ENCODE measurements around the gene ASTL. TPM values are rescaled to one million over a fixed set of nuclear protein-coding genes. Genes with fewer than 3 reads are reported as not detected.
A peak's percentile ranks its signal among the peaks of the same experiment; 100 is the strongest.

Gene ASTL
- total and polyA plus RNA-seq, 4 donors = not detected

DNA sequence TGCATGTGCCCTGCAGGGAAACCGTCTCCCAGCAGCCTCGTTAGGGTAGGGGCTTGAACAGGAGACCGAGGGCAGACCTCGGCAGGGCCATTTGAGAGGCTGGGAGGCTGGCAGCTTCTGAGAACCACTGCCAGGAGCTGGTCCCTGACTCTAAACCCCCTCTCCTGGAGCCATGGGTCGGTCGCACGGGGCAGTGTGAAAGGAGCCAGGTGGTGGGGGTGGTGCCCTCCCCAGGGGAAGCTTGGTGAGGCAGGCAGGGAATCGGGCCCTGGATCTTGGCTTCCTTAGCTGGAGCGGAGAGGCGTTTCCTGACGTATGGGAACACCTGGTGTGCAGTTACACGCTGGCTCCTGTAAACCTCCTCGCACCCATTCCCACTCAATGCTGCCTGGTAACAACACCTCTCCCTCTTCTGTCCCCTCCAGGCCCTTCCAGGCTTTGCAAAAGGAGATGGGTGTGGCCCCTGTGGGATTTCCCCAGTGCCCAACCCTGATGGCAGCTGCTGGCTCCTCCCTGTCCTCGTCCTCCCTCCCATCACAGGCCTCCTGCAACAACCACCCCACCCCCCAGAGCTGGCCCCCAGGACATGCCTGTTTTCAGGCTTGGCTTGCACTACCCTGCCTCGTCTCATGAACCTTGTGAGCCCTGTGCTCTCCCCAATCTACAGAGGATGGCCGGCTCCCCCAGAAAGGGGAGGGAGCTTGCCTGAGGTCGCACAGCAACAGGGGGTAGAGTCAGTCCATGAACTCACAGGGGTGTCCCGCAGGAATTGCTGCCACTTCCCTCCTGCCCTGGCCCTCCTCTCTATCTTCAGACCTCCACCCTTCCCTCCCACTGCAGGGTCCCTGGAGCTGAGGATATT, 46.4 kb downstream of the ASTL start:
- no peak overlapping the region for H3K9ac ChIP-seq (ENCODE audit: low read depth in 1 of 2, low read length in 2 of 2)

More for the DNA sequence above, 46.4 kb downstream of the ASTL start:
- Histone ChIP-seq H3K4me3 (ENCODE audit: low read depth in 1 of 3, low read length in 3 of 3) (no peak overlapping the region), H3K9me3 (ENCODE audit: control insufficient read depth in 4 of 4, low read length in 3 of 4) (no peaks in the 10 kb centered on the region), H3K4me1 (ENCODE audit: control insufficient read depth in 4 of 4, insufficient read depth in 4 of 4, low read length in 3 of 4) (no peaks in the 10 kb centered on the region), H3K27ac (ENCODE audit: low read depth in 1 of 2, low read length in 2 of 2) (no peak overlapping the region), H3K27me3 (ENCODE audit: control insufficient read depth in 4 of 4, insufficient read depth in 4 of 4, low read length in 3 of 4) (no peaks in the 10 kb centered on the region), H3K36me3 (ENCODE audit: control insufficient read depth in 4 of 4, insufficient read depth in 3 of 4, low read depth in 1 of 4, low read length in 3 of 4) (no peaks in the 10 kb centered on the region)
- peak; percentile 32 for DNase-seq (ENCODE audit: low spot score)
- WGBS = 83% methylated on average over 18 of the region's 18 CpGs
- TF ChIP-seq, protein P1, sequence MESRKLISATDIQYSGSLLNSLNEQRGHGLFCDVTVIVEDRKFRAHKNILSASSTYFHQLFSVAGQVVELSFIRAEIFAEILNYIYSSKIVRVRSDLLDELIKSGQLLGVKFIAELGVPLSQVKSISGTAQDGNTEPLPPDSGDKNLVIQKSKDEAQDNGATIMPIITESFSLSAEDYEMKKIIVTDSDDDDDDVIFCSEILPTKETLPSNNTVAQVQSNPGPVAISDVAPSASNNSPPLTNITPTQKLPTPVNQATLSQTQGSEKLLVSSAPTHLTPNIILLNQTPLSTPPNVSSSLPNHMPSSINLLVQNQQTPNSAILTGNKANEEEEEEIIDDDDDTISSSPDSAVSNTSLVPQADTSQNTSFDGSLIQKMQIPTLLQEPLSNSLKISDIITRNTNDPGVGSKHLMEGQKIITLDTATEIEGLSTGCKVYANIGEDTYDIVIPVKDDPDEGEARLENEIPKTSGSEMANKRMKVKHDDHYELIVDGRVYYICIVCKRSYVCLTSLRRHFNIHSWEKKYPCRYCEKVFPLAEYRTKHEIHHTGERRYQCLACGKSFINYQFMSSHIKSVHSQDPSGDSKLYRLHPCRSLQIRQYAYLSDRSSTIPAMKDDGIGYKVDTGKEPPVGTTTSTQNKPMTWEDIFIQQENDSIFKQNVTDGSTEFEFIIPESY (IDR thresholded peaks at IDR 0.05) = no peak
- no peak for TF ChIP-seq SP1 (IDR thresholded peaks at IDR 0.05)
- no peak for TF ChIP-seq GABPA (IDR thresholded peaks at IDR 0.05 in 1 of 2, conservative IDR thresholded peaks at IDR 0.05 in 1 of 2)
- TF ChIP-seq EGR1 (IDR thresholded peaks at IDR 0.05; ENCODE audit: low read depth in 2 of 2) = no peak
- TF ChIP-seq FOXA2 (IDR thresholded peaks at IDR 0.05) = no peak
- TF ChIP-seq, protein P2, sequence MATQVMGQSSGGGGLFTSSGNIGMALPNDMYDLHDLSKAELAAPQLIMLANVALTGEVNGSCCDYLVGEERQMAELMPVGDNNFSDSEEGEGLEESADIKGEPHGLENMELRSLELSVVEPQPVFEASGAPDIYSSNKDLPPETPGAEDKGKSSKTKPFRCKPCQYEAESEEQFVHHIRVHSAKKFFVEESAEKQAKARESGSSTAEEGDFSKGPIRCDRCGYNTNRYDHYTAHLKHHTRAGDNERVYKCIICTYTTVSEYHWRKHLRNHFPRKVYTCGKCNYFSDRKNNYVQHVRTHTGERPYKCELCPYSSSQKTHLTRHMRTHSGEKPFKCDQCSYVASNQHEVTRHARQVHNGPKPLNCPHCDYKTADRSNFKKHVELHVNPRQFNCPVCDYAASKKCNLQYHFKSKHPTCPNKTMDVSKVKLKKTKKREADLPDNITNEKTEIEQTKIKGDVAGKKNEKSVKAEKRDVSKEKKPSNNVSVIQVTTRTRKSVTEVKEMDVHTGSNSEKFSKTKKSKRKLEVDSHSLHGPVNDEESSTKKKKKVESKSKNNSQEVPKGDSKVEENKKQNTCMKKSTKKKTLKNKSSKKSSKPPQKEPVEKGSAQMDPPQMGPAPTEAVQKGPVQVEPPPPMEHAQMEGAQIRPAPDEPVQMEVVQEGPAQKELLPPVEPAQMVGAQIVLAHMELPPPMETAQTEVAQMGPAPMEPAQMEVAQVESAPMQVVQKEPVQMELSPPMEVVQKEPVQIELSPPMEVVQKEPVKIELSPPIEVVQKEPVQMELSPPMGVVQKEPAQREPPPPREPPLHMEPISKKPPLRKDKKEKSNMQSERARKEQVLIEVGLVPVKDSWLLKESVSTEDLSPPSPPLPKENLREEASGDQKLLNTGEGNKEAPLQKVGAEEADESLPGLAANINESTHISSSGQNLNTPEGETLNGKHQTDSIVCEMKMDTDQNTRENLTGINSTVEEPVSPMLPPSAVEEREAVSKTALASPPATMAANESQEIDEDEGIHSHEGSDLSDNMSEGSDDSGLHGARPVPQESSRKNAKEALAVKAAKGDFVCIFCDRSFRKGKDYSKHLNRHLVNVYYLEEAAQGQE (IDR thresholded peaks at IDR 0.05) = no peak
- TF ChIP-seq NR2F2 (IDR thresholded peaks at IDR 0.05) = no peak
- no peak for TF ChIP-seq HNF4G (IDR thresholded peaks at IDR 0.05)
- TF ChIP-seq, protein P3, sequence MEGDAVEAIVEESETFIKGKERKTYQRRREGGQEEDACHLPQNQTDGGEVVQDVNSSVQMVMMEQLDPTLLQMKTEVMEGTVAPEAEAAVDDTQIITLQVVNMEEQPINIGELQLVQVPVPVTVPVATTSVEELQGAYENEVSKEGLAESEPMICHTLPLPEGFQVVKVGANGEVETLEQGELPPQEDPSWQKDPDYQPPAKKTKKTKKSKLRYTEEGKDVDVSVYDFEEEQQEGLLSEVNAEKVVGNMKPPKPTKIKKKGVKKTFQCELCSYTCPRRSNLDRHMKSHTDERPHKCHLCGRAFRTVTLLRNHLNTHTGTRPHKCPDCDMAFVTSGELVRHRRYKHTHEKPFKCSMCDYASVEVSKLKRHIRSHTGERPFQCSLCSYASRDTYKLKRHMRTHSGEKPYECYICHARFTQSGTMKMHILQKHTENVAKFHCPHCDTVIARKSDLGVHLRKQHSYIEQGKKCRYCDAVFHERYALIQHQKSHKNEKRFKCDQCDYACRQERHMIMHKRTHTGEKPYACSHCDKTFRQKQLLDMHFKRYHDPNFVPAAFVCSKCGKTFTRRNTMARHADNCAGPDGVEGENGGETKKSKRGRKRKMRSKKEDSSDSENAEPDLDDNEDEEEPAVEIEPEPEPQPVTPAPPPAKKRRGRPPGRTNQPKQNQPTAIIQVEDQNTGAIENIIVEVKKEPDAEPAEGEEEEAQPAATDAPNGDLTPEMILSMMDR (IDR thresholded peaks at IDR 0.05; ENCODE audit: low read depth, low read length, missing input control) = no peak
- no peak for TF ChIP-seq HNF4A (conservative IDR thresholded peaks at IDR 0.05)
- no peak for TF ChIP-seq RAD21 (IDR thresholded peaks at IDR 0.05)
- no peak for TF ChIP-seq FOXA1 (IDR thresholded peaks at IDR 0.05)
- TF ChIP-seq TAF1 (conservative IDR thresholded peaks at IDR 0.05) = no peak
- TF ChIP-seq YY1 (IDR thresholded peaks at IDR 0.05) = no peak
- TF ChIP-seq RXRA (IDR thresholded peaks at IDR 0.05) = no peak
- TF ChIP-seq, protein P4, sequence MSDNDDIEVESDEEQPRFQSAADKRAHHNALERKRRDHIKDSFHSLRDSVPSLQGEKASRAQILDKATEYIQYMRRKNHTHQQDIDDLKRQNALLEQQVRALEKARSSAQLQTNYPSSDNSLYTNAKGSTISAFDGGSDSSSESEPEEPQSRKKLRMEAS (IDR thresholded peaks at IDR 0.05) = no peak
- no peak for TF ChIP-seq JUND (IDR thresholded peaks at IDR 0.05)
- TF ChIP-seq, protein P5, sequence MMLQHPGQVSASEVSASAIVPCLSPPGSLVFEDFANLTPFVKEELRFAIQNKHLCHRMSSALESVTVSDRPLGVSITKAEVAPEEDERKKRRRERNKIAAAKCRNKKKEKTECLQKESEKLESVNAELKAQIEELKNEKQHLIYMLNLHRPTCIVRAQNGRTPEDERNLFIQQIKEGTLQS (IDR thresholded peaks at IDR 0.05) = no peak

All from liver (tissue), 9 donors.